Esophagus muscularis mucosa (tissue), 4 donors: Measurements from ENCODE around the gene MYO1D.

ENCODE experiments used
- EP300 ChIP-seq: sonication (generic); formaldehyde crosslinking; IDR thresholded peaks from one replicate; pipeline ENCODE4 v1.6.1; 2017; ENCODE audit warnings: antibody characterized with exemption
- POLR2AphosphoS5 ChIP-seq, 2 donors: sonication (generic); formaldehyde crosslinking; IDR thresholded peaks; one replicate each; pipeline ENCODE4 v1.6.1; 2017; ENCODE audit warnings: antibody characterized with exemption in 2 of 2
- TF ChIP-seq, protein P1 (sequence below), 3 experiments: fragments of 200-600 bp in 2 of 3; fragments of 450-650 bp in 1 of 3; sonication (generic) in 2 of 3; IDR thresholded peaks; one replicate each; pipeline ENCODE4 v1.5.1; 2017 to 2019; ENCODE audit warnings: antibody characterized with exemption in 3 of 3, mild to moderate bottlenecking in 2 of 3, moderate library complexity in 1 of 3

DNA sequence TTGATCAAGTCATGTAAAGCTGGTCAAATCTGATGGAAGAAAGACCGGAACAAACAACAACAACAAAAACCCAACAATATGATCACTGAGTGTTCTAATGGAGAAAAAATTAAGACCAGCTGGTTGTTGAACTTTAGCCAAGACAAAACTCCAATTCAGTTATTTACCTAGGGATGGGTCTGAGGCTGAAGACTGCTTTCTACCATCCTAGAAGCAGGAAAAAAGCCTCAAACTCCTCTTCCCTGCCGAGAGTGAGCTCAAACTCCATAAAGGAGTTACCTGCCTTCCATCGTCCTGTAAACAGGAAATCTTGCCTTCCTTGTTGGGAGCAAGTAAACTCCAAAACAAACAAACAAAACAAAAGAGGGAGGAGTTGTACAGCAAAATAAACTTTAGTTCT, 28.0 kb upstream of the MYO1D start:
- TF ChIP-seq POLR2AphosphoS5 (IDR thresholded peaks at IDR 0.05) = no peak
- TF ChIP-seq, protein P1, sequence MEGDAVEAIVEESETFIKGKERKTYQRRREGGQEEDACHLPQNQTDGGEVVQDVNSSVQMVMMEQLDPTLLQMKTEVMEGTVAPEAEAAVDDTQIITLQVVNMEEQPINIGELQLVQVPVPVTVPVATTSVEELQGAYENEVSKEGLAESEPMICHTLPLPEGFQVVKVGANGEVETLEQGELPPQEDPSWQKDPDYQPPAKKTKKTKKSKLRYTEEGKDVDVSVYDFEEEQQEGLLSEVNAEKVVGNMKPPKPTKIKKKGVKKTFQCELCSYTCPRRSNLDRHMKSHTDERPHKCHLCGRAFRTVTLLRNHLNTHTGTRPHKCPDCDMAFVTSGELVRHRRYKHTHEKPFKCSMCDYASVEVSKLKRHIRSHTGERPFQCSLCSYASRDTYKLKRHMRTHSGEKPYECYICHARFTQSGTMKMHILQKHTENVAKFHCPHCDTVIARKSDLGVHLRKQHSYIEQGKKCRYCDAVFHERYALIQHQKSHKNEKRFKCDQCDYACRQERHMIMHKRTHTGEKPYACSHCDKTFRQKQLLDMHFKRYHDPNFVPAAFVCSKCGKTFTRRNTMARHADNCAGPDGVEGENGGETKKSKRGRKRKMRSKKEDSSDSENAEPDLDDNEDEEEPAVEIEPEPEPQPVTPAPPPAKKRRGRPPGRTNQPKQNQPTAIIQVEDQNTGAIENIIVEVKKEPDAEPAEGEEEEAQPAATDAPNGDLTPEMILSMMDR (IDR thresholded peaks at IDR 0.05) = no peak
- no peak for TF ChIP-seq EP300
